Breast epithelium (tissue), 4 donors: ENCODE data around the gene CCDC152. TPM values are rescaled to one million over a fixed set of nuclear protein-coding genes. Genes with fewer than 3 reads are reported as not detected.

Experiments used
- DNase-seq, 2 donors: peaks; one replicate each; pipeline ENCODE4 v3.0.0-alpha.2; 2019; ENCODE audit warnings: low spot score in 2 of 2
- H3K27ac ChIP-seq, 2 donors: fragments of 200-600 bp; sonication (generic) in 1 of 2; one replicate each; pipeline ENCODE4 v1.5.1; 2016 to 2019; ENCODE audit warnings: mild to moderate bottlenecking in 1 of 2
- H3K27me3 ChIP-seq, 2 donors: fragments of 200-600 bp; sonication (generic) in 1 of 2; one replicate each; pipeline versions ENCODE4 v1.5.1 to v1.6.0; 2017 to 2019; ENCODE audit warnings: control low read depth in 1 of 2, mild to moderate bottlenecking in 1 of 2
- H3K36me3 ChIP-seq: fragments of 200-600 bp; one replicate; pipeline ENCODE4 v1.5.1; 2019
- H3K4me1 ChIP-seq, 2 donors: fragments of 200-600 bp; sonication (generic); one replicate each; pipeline ENCODE4 v1.5.1; 2016 to 2019; ENCODE audit warnings: control low read depth in 1 of 2
- H3K4me3 ChIP-seq, 3 donors: fragments of 200-600 bp; sonication (generic); 1 replicate in 2 of 3; 2 replicates in 1 of 3; pipeline ENCODE4 v1.5.1; 2016 to 2019; ENCODE audit warnings: mild to moderate bottlenecking in 3 of 3, moderate library complexity in 2 of 3
- H3K9me3 ChIP-seq, 2 donors: fragments of 200-600 bp; sonication (generic) in 1 of 2; one replicate each; pipeline ENCODE4 v1.5.1; 2016 to 2019; ENCODE audit warnings: control low read depth in 1 of 2
- CTCF ChIP-seq, 3 donors: fragments of 450-650 bp; IDR thresholded peaks; one replicate each; pipeline ENCODE4 v1.5.1; 2016 to 2017; ENCODE audit warnings: antibody characterized with exemption in 3 of 3, mild to moderate bottlenecking in 3 of 3, moderate library complexity in 3 of 3
- POLR2A ChIP-seq: fragments of 450-650 bp; IDR thresholded peaks from one replicate; pipeline ENCODE4 v1.6.1; 2016; ENCODE audit warnings: antibody characterized with exemption, mild to moderate bottlenecking, moderate library complexity
- POLR2AphosphoS5 ChIP-seq, 3 donors: sonication (generic); formaldehyde crosslinking; IDR thresholded peaks; one replicate each; pipeline ENCODE4 v1.6.1; 2017; ENCODE audit warnings: antibody characterized with exemption in 3 of 3
- intact Hi-C: fragments of 100-400 bp; cut with DNase I; formaldehyde crosslinking; loops from one replicate; pipeline ENCODE4 v1.15.1; 2023; ENCODE audit warnings: low total_unique reads
- total RNA-seq, 3 donors: library from RNA; depleted of rRNA; stranded (reverse); fragments of >200 nt; gene quantifications; one replicate each; pipeline ENCODE4 v1.1.0, GENCODE V29; 2016

Gene CCDC152
- total RNA-seq, 3 donors from 2014 or later, result 0.88 to 1.3 (median 0.96) TPM

- intact Hi-C loops, result no loop called here
- no peaks in the 10 kb centered on the region for H3K36me3 ChIP-seq
Observed at GRCh38 chr5:42832060-42832459, 75.4 kb downstream of the CCDC152 start.

GRCh38 chr5:42836070-42836769 lies 79.6 kb downstream of the CCDC152 start:
- Histone ChIP-seq H3K27ac (no peak overlapping the region), H3K9me3 (no peaks in the 10 kb centered on the region)
- TF ChIP-seq POLR2AphosphoS5 (IDR thresholded peaks at IDR 0.05), result no peak
- no peak for TF ChIP-seq CTCF (IDR thresholded peaks at IDR 0.05)
- no peak for TF ChIP-seq POLR2A

More at GRCh38 chr5:42832060-42832459, 75.4 kb downstream of the CCDC152 start:
- Histone ChIP-seq H3K27ac (no peak overlapping the region), H3K4me3 (no peak overlapping the region), H3K4me1 (no peaks in the 10 kb centered on the region), H3K27me3 (no peaks in the 10 kb centered on the region), H3K9me3 (no peaks in the 10 kb centered on the region)
- no peak for DNase-seq
- TF ChIP-seq POLR2A, result no peak
- TF ChIP-seq POLR2AphosphoS5 (IDR thresholded peaks at IDR 0.05), result no peak
- TF ChIP-seq CTCF (IDR thresholded peaks at IDR 0.05), result no peak

GRCh38 chr5:42837601-42838000 lies 81.0 kb downstream of the CCDC152 start:
- intact Hi-C loops, result no loop called here
- TF ChIP-seq POLR2AphosphoS5 (IDR thresholded peaks at IDR 0.05), result no peak
- Histone ChIP-seq H3K4me3 (no peak overlapping the region), H3K4me1 (peaks cover 5 to 8% of the 10 kb centered on the region in 2 donors), H3K36me3 (no peaks in the 10 kb centered on the region), H3K27ac (no peak overlapping the region), H3K9me3 (no peaks in the 10 kb centered on the region), H3K27me3 (no peaks in the 10 kb centered on the region)
- no peak for DNase-seq

More at GRCh38 chr5:42836070-42836769, 79.6 kb downstream of the CCDC152 start:
- no peak for DNase-seq
- peaks cover 5 to 8% of the 10 kb centered on the region in 2 donors for H3K4me1 ChIP-seq
- no peak overlapping the region for H3K4me3 ChIP-seq
- no peaks in the 10 kb centered on the region for H3K36me3 ChIP-seq
- intact Hi-C loops, result no loop called here
- no peaks in the 10 kb centered on the region for H3K27me3 ChIP-seq

- intact Hi-C loops, result no loop called here
- Histone ChIP-seq H3K4me3 (no peak overlapping the region), H3K27ac (peak overlapping the region in 1 of 2 donors; percentile 6), H3K36me3 (no peaks in the 10 kb centered on the region), H3K4me1 (peaks cover 5 to 8% of the 10 kb centered on the region in 2 donors), H3K9me3 (no peaks in the 10 kb centered on the region), H3K27me3 (no peaks in the 10 kb centered on the region)
- DNase-seq, result no peak
- no peak for TF ChIP-seq POLR2AphosphoS5 (IDR thresholded peaks at IDR 0.05)
- no peak for TF ChIP-seq POLR2A
- TF ChIP-seq CTCF (IDR thresholded peaks at IDR 0.05), result no peak
Observed at GRCh38 chr5:42839196-42839595, 82.6 kb downstream of the CCDC152 start.

- Histone ChIP-seq H3K27ac (peak overlapping the region; percentile 77 to 89), H3K9me3 (no peaks in the 10 kb centered on the region), H3K27me3 (no peaks in the 10 kb centered on the region), H3K4me3 (peak overlapping the region; percentile 0 to 43 (median 12)), H3K4me1 (peaks cover 5 to 8% of the 10 kb centered on the region in 2 donors), H3K36me3 (no peaks in the 10 kb centered on the region)
- TF ChIP-seq POLR2AphosphoS5 (IDR thresholded peaks at IDR 0.05) (peak; percentile 51 to 87 (median 77)), CTCF (IDR thresholded peaks at IDR 0.05) (no peak)
- peak in 1 of 2 donors; percentile 76 for DNase-seq
- intact Hi-C loops, result no loop called here
Observed at GRCh38 chr5:42840269-42840668, 83.7 kb downstream of the CCDC152 start.
